HG02763 (cell line): ENCODE measurements around the gene SPDYC.
"Not testable (repeated sequence)": the region's sequence is repeated elsewhere in the genome, so short reads cannot be mapped to it uniquely, and the experiment has no call there.

Experiments
- ATAC-seq: cut with Tn5 transposase; IDR thresholded peaks from one replicate; pipeline ENCODE4 v1.9.1; 2021; ENCODE audit warnings: mild to moderate bottlenecking, moderate library complexity; ENCODE audit not compliant: unreplicated experiment

Gene SPDYC

DNA sequence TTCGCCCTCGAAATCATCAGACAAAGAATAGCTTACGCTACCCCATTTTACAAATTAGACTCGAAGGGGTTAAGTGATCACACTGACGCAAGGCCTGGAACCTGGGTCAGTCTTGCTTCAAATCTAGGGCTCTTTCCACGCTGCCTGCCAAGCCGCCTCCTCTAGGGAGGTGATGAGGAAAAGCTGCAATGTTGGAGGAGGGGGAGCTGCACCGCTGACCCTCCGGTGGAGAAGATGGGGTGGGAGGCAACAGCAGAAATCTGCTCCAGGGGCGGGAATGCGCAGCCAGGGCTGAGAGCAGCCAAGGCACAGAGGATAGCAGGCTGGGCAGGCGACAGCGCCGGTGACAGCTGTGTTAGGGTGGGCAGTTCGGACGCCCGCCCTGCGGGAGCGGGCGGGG is 36.3 kb upstream of the SPDYC start:
- no peak for ATAC-seq

- peak; percentile 51 for ATAC-seq
Measured at GRCh38 chr11:65134240-65134951, 35.6 kb upstream of the SPDYC start, which contains the start of gene SYVN1. Gene SYVN1 (minus strand): TSS chr11:65134519. CDS start chr11:65133601, 918 bp downstream.

GRCh38 chr11:65134952-65135632 is 34.9 kb upstream of the SPDYC start:
- ATAC-seq: peak; percentile 59

- ATAC-seq: no peak
Measured at GRCh38 chr11:65135633-65136145, 34.3 kb upstream of the SPDYC start.

GRCh38 chr11:65136515-65137096 is 33.4 kb upstream of the SPDYC start:
- no peak for ATAC-seq

DNA sequence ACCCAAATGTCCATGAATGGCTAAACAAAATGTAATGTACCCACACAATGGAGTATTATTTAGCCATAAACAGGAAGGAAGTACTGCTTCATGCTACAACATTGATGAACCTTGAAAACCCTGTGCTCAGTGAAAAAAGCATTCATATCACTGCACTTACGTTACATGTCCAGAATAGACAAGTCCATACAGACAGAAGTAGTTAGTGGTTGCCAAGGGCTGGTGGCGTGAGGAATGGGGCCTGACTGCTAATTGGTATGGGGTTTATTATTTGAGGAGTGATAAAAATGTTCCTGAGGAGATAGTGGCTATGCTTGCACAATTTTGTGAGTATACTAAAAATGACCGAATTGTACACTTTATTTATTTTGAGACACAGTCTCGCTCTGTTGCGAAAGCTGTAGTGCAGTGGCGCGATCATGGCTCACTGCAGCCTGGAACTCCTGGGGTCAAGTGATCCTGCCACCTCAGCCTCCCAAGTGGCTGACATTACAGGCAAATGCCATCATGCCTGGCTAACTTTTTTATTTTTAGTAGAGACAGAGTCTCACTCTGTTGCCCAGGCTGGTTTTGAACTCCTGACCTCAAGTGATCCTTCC is 28.0 kb upstream of the SPDYC start:
- ATAC-seq: no peak

DNA sequence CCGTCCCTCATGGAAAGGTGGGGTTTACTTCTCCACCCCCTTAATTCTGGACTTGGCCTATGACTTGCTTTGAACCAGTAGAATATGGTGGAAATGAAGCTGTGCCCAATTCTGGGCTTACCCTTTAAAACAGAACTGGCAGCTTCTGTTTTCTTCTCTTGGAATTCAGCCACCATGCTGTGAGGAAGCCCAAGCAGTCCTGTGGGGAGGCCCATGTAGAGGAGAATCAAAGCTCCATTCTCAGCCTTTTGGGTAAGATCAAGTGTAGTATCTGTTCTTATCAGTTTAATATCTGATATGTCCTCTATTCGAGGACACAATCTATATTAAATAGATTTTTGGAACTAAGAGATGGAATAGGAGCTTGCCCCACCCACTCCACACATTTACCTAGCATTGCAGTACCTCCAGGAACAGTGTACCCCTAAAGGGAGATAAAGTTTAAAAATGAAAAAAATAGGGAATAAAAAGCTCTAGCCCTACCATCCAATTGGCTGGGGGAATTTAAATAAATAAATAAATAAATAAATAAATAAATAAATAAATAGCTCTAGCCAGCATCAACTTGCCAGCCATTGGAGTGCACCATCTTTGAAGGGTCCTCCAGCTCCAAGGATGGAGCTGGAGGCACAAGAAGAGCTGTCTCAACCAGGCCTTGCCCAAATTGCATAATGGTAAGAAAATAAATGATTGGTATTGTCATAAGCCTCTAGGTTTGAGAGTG is 22.5 kb upstream of the SPDYC start:
- ATAC-seq: no peak

- no peak for ATAC-seq
Measured at GRCh38 chr11:65148657-65149056, 21.4 kb upstream of the SPDYC start.

DNA sequence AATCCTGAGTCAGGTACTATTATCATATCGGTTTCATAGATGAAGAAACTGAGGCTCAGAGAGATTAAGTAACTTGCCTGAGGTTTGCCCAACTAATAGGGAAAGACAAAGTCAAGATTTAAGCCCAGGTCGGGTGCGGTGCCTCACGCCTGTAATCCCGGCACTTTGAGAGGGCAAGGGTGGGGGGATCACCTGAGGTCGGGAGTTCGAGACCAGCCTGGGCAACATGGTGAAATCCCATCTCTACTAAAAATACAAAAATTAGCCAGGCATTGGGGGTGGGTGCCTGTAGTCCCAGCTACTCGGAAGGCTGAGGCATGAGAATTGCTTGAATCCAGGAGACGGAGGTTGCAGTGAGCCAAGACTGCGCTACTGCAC is 19.9 kb upstream of the SPDYC start:
- not testable (repeated sequence) for ATAC-seq

GRCh38 chr11:65150509-65151299 is 19.3 kb upstream of the SPDYC start:
- no peak for ATAC-seq

- ATAC-seq: no peak
Measured at GRCh38 chr11:65151331-65151899, 18.6 kb upstream of the SPDYC start.

- no peak for ATAC-seq
Measured at GRCh38 chr11:65152122-65152521, 17.9 kb upstream of the SPDYC start.

DNA sequence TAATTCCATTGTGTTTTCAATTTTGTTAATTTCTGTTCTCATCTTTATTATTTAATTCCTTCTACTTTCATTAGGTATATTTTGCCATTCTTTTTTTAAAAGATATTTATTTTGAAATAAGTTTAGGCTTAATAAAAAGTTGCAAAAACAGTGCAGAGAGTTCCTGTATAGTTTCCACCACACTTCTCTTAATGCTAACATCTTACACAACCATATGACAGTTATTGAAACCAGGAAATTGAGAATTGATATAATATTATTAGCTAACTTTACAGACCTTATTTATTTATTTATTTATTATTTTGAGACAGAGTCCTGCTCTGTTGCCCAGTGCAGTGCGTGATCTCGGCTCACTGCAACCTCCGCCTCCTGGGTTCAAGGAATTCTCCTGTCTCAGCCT is 13.8 kb upstream of the SPDYC start:
- ATAC-seq: no peak

GRCh38 chr11:65156926-65157325 is 13.1 kb upstream of the SPDYC start:
- ATAC-seq: no peak

DNA sequence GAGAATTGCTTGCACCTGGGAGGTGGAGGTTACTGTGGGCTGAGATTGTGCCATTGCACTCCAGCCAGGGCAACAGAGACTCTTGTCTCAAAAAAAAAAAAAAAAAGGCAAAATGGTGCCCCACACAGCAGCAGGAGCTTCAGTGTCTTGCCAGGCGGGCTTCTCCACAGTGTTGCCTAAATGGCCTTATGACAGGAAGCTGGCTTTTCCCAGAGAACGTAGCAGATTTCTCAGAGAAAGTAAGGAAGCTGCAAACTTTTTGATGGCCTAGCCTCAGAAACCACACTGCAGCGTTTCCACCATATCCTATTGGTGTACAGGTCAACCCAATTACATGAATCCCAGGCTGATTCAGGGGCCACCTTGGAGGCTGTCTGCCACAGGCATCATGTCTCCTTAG is 12.7 kb upstream of the SPDYC start:
- no peak for ATAC-seq

DNA sequence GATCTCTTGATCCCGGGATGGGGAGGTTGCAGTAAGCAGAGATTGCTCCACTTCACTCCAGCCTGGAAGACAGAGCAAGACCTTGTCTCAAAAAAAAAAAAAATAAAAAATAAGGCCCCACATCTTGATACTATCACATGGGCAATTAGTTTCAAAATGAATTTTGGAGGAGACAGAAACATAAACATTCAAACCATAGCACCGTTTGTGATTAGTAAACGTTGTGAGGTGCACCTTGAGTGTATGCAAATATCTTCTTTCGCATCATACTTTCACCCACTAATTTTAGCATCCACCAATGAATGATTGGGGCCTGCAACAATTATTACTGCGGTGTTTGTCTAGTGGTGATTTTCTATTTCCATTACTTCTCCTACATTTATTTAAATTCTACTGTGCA is 11.0 kb upstream of the SPDYC start:
- ATAC-seq: no peak

DNA sequence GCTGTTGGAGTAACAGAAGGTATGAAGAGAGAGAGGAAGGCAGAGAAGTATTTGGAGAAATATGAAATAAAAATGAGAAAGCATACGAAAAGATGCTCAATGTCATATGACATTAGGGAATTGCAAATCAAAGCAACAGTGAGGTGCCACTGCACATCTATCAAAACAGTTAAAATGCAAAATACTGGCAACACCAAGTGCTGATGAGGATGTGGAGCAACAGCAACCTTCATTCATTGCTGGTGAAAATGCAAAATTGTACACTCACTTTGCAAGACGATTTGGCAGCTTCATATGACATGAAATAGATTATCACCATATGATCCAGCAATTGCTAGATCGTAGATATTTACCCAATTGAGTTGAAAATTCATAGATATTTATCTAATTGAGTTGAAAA is 9.4 kb upstream of the SPDYC start:
- no peak for ATAC-seq

DNA sequence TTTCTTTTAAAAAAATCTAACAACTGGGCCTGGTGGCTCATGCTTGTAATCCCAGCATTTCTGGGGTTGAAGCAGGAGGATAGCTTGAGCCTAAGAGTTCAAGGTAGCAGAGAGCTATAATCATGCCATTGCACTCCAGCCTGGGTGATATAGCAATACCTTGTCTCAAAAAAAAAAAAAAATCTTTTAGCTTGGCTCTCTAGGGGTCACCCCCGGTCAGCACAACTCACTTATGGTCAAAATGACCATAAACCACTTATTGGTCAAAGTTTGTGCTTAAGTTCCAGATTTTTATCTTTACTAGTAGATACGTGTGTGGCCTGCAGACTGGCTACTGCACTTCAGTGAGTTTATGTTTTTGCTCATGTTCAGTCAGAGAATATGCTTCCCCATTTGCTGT is 6.3 kb upstream of the SPDYC start:
- ATAC-seq: no peak

DNA sequence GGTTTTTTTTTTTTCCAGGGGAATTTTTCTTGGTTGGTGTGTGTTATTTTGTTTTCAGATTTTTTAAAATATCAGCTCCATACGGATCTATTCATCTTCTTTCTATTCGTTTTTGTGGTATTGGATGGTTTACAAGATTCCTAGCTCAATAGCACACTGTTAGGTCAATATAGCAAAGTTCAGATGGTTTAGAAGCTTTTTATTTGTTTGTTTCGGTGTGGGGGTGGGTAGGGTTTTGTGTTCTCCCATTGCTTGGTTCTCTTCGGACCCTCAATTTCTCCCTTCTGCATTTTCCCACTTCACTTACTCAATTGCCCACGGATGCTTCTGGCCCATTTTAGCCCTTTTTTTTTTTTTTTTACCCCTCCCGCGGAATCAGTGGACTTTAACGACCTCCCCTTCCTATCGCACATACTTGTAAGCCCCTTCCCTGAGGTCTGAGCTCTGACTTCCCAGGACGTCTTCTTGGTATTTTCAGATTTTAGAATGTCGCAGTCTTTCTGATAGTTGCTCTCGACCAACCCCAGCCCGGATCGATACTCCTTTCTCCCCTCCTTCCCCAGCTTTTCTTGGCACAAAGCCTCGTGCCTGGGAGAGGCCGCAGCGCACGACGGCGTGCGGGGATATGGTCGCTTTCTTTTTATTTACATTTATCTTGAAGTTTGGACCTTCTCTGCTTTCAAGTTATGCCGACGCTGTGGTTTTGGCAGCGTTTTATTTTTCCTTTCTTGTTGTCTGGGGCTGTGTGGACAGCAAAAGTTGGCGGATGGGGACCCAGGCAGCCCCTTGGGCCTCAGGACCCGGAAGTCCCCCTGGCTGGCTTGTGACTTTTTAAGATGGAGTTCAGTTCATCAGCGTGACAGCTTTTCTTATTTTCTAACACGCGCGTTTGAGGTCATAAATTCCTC is 4.4 kb upstream of the SPDYC start:
- ATAC-seq: no peak
